NOMO-1 treated with DMSO at 0.1 percent for 48 hours (cell line): Measurements from ENCODE around the gene MTMR12.
A peak's percentile ranks its signal among the peaks of the same experiment; 100 is the strongest.

Experiments used
- DNase-seq: peaks from one replicate; lab custom pipeline; 2025; ENCODE audit not compliant: unreplicated experiment; lab: John Stamatoyannopoulos, UW

The MTMR12 gene

DNA sequence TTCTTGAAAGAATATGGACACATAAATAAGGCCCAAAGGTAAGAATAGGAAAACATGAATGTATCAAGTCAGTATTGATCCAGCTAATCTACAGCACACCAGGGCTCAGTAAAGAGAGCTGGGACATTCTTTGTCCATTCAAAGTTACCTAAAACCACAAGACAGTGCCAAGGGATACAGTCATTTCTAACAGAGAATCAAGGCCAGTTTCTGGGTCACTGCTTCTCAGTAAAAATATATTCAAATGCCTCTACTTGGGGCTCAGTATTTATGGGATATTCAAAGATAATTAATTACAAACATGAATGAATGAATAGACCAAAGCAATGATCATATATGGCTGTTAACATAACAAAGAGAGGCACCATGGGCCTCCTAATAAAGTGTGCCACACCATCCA, 34.9 kb downstream of the MTMR12 start:
- DNase-seq: no peak

DNA sequence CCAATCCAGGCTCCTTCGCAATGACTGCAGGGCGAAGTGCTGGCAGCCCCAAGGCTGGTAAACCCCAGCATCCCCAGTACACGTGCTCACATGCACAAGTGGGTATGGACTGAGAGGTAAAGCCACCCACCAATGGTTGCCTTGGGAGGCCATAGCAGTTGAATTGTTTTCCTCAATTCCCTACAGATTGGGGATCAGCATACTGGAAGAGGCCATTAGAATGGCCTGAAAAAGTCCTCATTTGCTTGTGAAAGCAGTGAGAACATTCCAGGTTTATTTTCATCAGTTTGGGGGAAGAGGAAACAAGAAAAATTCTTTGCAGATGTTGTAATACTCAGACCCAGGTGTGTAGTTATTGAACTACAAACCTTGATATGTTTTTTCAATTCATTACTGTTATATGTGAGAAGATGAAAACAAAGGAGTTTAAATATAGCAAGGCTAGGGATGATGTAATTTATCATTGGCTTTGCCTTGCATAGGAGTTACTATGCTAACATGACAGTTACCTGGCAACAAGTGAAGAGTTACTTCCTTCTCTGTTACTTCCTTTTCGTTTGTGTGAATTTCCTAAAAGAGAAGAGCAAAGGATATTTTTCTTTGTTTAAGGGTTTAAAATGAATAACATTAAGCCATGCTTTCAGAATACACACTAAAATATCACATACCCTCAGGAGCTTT, 36.4 kb downstream of the MTMR12 start:
- DNase-seq: peak; percentile 97

GRCh38 chr5:32275396-32275741, 37.4 kb downstream of the MTMR12 start:
- DNase-seq: peak; percentile 65

- DNase-seq: peak; percentile 78
Measured at GRCh38 chr5:32274548-32275395, 38.0 kb downstream of the MTMR12 start.

- no peak for DNase-seq
Measured at GRCh38 chr5:32273821-32274220, 38.9 kb downstream of the MTMR12 start.

- no peak for DNase-seq
Measured at GRCh38 chr5:32272746-32273145, 40.0 kb downstream of the MTMR12 start.

GRCh38 chr5:32270946-32271345, 41.8 kb downstream of the MTMR12 start:
- DNase-seq: no peak

GRCh38 chr5:32270178-32270577, 42.6 kb downstream of the MTMR12 start:
- DNase-seq: no peak

- DNase-seq: no peak
Measured at GRCh38 chr5:32265902-32266301, 46.8 kb downstream of the MTMR12 start.

GRCh38 chr5:32264957-32265572, 47.7 kb downstream of the MTMR12 start:
- DNase-seq: no peak

GRCh38 chr5:32263684-32264083, 49.1 kb downstream of the MTMR12 start:
- no peak for DNase-seq

GRCh38 chr5:32261198-32261597, 51.5 kb downstream of the MTMR12 start:
- peak; percentile 64 for DNase-seq

DNA sequence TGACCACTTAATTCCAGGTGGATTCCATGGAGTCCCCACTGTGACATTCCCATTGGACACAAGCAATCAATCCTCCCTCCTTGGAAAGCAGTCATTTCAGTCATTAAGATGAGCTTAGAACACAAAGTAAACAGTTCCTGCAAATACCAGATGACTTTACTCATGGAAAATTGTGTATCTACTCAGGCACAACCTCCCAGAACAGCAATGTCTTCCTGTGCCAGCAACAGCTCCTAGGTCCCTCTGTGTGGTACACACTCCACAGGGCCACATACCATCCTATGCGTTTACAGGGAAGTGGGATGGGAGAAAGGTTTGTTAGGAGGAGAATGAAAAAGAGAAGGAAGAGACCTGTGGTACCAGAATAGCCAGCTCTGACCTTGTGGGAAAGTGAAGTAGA, 53.7 kb downstream of the MTMR12 start:
- DNase-seq: no peak

DNA sequence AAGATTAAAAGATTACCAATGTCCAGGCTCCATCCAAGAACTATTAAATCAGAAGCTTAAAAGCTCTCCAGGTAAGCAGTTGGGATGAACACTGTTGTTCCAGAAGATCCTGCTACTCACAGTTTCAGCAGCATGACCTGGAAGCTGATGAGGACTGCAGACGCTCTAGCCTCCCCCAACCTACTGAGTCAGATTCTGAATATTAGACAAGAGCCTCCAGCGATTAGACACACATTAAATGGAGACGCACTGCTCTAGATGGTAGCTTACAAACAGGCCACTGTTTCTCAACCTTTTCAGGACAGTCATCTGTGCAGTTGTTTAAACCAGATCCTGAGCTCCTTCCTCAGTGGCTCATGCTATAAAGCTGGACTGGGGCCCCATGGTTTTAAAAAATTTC, 54.3 kb downstream of the MTMR12 start:
- no peak for DNase-seq

DNA sequence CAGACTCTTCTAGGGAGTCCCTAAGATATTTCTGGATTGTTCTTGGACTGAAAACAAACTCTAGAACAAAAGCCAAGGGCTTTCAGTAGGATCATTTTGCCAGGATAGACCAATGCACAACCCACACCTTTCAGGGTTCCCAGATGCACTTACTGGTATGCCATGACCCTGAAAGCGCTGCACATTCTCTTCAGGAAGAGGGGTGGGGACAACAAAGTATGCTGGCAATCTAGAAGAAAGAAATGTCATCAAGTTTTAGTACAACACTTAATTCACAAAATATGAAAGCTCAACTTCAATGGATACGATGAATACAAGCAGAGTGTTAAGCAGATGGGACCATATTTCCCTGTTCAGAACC, 57.2 kb downstream of the MTMR12 start:
- no peak for DNase-seq

DNA sequence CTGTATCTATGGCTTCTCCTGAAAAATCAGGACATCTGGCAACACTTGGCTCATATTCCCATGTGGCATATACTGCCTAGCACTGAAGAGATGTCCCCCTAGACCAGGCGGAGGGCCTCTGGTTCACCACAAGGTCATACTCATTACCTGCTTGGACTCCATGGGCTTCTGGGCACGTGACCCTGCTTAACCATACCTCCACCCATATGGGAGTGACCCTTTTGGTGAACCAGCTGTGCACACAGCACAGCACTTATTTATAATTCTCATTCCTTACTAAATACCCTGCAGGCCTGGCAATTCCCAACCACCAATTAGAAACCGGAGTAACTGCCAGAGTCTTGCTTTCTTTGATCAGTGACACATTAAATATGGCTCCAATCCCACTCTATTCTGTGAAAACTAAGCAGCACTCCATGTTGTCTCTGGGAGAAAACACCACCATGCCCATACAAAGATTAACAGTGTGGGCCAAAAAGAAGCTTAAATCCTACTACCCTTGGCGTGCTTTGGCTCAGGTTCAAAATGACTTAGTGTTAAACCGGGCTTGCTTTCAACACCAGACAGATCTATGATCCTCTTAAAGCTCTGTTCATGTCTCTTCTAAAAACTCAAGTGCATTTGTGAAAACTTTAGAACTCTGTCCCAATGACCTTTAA, 57.7 kb downstream of the MTMR12 start:
- no peak for DNase-seq

DNA sequence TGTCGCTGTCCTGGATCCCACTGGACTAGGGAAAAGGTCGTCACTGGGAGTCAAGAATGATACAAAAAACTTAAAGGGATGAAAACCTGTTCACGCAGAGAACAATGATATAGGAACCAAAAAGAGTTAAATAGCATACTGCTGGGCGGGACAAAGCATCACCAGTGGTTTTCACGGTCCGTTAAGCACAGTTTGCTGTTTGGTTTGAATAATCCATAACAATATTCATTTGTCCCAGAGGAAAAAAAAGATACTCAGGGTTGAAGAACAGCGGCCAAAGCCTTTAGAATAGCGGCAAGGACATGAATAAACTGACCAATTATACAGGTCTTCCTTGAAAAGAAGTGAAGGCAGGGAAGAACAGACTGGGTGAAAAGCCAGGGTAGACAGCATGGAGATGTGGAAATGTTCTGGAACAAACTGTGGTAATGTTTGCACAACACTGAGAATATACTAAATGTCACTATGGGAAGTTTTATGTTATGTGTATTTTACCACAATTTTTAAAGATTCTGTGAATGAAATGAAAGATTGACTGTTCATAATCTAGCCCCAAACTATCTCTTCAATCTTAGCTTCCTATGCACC, 60.8 kb downstream of the MTMR12 start:
- DNase-seq: no peak

- DNase-seq: no peak
Measured at GRCh38 chr5:32249668-32250067, 63.1 kb downstream of the MTMR12 start.

DNA sequence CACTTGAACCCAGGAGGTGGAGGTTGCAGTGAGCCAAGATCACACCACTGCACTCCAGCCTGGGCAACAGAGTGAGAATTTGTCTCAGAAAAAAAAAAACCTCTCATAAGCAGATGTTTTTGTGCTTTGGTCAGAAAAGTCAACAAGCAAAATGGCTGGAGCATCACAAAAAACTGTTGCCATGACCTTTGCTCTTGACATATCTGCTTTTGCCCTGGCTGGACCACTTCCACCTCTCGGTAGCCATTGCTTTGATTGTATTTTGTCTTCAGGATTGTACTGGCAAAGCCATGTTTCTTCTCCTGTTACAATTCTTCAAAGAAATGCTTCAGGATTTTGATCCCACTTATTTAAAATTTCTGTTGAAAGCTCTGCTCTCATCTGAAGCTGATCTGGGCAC, 67.0 kb downstream of the MTMR12 start:
- no peak for DNase-seq

GRCh38 chr5:32244017-32244416, 68.7 kb downstream of the MTMR12 start:
- no peak for DNase-seq

- DNase-seq: no peak
Measured at GRCh38 chr5:32241034-32241783, 71.5 kb downstream of the MTMR12 start.
